Gastroesophageal sphincter (tissue), 4 donors: ENCODE data around the gene MAT2A. TPM values are rescaled to one million over a fixed set of nuclear protein-coding genes. Genes with fewer than 3 reads are reported as not detected.

Experiments
- ATAC-seq: fragments of 150-250 bp; one replicate; pipeline ENCODE4 v1.9.1; 2016; ENCODE audit warnings: mild to moderate bottlenecking, moderate library complexity
- H3K27ac ChIP-seq, 4 donors: fragments of 200-600 bp; sonication (generic) in 3 of 4; 1 replicate in 3 of 4; 2 replicates in 1 of 4; pipeline ENCODE4 v1.5.1; 2016 to 2019
- H3K27me3 ChIP-seq: fragments of 200-600 bp; sonication (generic); one replicate; pipeline ENCODE4 v1.5.1; 2019
- H3K36me3 ChIP-seq, 2 donors: fragments of 200-600 bp; sonication (generic); one replicate each; pipeline ENCODE4 v1.5.1; 2019; ENCODE audit warnings: control low read depth in 1 of 2
- H3K4me1 ChIP-seq, 3 donors: fragments of 200-600 bp; sonication (generic); 1 replicate in 2 of 3; 2 replicates in 1 of 3; pipeline ENCODE4 v1.5.1; 2016 to 2019; ENCODE audit warnings: control low read depth in 2 of 3
- H3K4me3 ChIP-seq, 2 donors: fragments of 200-600 bp; sonication (generic); one replicate each; pipeline ENCODE4 v1.5.1; 2019; ENCODE audit warnings: mild to moderate bottlenecking in 1 of 2, moderate library complexity in 1 of 2
- H3K9me3 ChIP-seq, 3 donors: fragments of 200-600 bp; sonication (generic); one replicate each; pipeline ENCODE4 v1.5.1; 2017 to 2019; ENCODE audit warnings: control low read depth in 2 of 3
- CTCF ChIP-seq, 4 experiments: fragments of 200-600 bp in 2 of 4; fragments of 450-650 bp in 2 of 4; sonication (generic) in 1 of 4; IDR thresholded peaks; one replicate each; pipeline ENCODE4 v1.5.1; 2017 to 2019; ENCODE audit warnings: antibody characterized with exemption in 4 of 4, mild to moderate bottlenecking in 2 of 4, moderate library complexity in 2 of 4
- EP300 ChIP-seq: sonication (generic); formaldehyde crosslinking; IDR thresholded peaks from one replicate; pipeline ENCODE4 v1.6.1; 2017; ENCODE audit warnings: antibody characterized with exemption, mild to moderate bottlenecking
- POLR2A ChIP-seq, 2 donors: fragments of 450-650 bp; IDR thresholded peaks; one replicate each; pipeline ENCODE4 v1.6.1; 2017; ENCODE audit warnings: antibody characterized with exemption in 2 of 2, mild to moderate bottlenecking in 2 of 2, moderate library complexity in 1 of 2
- POLR2AphosphoS5 ChIP-seq: sonication (generic); formaldehyde crosslinking; IDR thresholded peaks from one replicate; pipeline ENCODE4 v1.6.1; 2017; ENCODE audit warnings: antibody characterized with exemption
- WGBS, 2 donors: methylation state at CpG; one replicate each; pipeline ENCODE4 v1.1.5; 2018; ENCODE audit warnings: low coverage in 1 of 2; 5-methylcytosine and 5-hydroxymethylcytosine counted together
- total RNA-seq, 4 donors: library from RNA; depleted of rRNA; stranded (reverse); fragments of >200 nt; gene quantifications; one replicate each; pipeline ENCODE4 v1.1.0, GENCODE V29; 2016

MAT2A gene
- total RNA-seq, 4 donors from 2014 or later: 68.5 to 295 (median 130) TPM

DNA sequence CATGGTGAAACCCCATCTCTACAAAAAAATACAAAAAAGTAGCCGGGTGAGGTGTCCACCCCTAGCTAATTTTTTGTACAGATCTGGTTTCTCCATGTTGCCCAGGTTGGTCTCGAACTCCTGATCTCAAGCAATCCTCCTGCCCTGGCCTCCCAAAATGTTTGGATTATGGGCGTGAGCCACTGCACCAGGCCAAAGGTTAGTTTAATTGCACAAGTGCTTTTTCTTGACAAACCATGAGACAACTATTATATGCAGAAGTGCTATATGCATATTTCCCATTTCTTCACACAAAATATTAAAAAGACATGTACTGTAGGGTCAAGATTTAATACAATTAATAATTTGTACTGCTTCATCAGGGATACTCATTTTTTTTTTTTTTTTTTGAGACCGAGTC is 27.3 kb downstream of the MAT2A start:
- ATAC-seq: no peak
- Histone ChIP-seq H3K36me3 (no peaks in the 10 kb centered on the region), H3K27ac (no peak overlapping the region), H3K4me3 (no peak overlapping the region), H3K27me3 (no peaks in the 10 kb centered on the region), H3K9me3 (no peaks in the 10 kb centered on the region), H3K4me1 (peaks cover 0 to 6% (median 0%) of the 10 kb centered on the region in 3 donors)
- TF ChIP-seq POLR2A (IDR thresholded peaks at IDR 0.05) (no peak), CTCF (IDR thresholded peaks at IDR 0.05) (no peak), EP300 (no peak), POLR2AphosphoS5 (no peak)
- WGBS, 2 donors: 77 to 80% methylated on average over 4 of the region's 4 CpGs

- Histone ChIP-seq H3K4me1 (peaks cover 0 to 44% (median 18%) of the 10 kb centered on the region in 3 donors), H3K4me3 (no peak overlapping the region), H3K27me3 (no peaks in the 10 kb centered on the region), H3K36me3 (no peaks in the 10 kb centered on the region), H3K9me3 (no peaks in the 10 kb centered on the region), H3K27ac (no peak overlapping the region)
- 84 to 88% methylated on average over 6 to 8 of the region's 8 CpGs for WGBS, 2 donors
- ATAC-seq: no peak
- TF ChIP-seq POLR2A (IDR thresholded peaks at IDR 0.05): no peak
- no peak for TF ChIP-seq POLR2AphosphoS5
These were observed 36.8 kb downstream of the MAT2A start for GRCh38 chr2:85575739-85576138.

- Histone ChIP-seq H3K27ac (peak overlapping the region in 2 of 4 donors; percentile 63 to 73), H3K27me3 (no peaks in the 10 kb centered on the region), H3K4me3 (peak overlapping the region in 1 of 2 donors; percentile 38), H3K36me3 (no peaks in the 10 kb centered on the region), H3K4me1 (peaks cover 0 to 44% (median 18%) of the 10 kb centered on the region in 3 donors), H3K9me3 (no peaks in the 10 kb centered on the region)
- no peak for ATAC-seq
- WGBS, 2 donors: 47 to 89% methylated on average over 2 of the region's 3 CpGs
- TF ChIP-seq POLR2A (IDR thresholded peaks at IDR 0.05) (no peak), POLR2AphosphoS5 (no peak), EP300 (no peak), CTCF (IDR thresholded peaks at IDR 0.05) (no peak)
These were observed 38.1 kb downstream of the MAT2A start for GRCh38 chr2:85577063-85577385.

DNA sequence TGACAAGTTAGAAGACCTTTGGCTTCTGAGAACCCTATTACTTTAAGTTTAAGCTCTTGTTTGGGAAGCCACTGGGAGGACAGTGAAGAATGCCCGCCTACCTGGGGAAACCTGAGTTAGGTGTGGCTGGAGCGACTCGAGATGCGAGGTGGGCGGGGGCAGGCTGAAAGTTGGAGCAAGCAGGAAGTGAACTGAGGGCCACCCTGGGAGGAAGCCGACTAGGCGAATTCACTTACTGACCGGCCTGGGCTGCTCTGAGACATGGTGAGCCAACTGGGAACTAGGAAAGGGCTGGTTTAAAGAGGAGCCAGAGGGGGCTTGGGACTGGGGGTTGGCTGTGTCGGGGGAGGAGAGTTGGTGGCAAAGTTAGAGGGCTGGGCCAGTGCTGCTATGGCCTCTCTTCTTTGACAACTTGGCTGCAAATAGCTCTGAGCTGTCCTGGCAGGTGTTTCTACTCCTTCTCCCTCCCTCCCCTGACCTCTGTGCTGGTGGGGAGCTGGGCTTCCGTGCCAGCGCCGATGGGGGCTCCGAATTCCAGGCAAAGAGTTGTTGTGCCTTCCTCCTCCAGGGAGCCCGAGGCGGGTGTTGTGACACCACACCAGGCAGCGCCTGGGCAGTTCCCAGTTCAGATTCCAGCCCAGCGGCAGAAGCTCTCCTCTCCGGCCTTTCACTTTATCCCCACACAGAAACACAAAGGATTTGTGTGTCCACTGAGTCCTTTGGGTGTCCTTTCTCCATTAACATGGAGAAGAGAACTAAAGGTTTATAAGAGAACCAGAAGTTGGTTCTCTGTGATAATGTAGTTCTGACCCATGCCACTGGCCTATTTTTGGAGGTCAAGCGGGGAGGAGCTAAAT is 38.6 kb downstream of the MAT2A start, which contains the start of gene VAMP8:
Gene VAMP8, plus strand, starts transcription at position 201 of the 857 bp plus-strand sequence. Its CDS starts 61 bp downstream, at position 262.
- Histone ChIP-seq H3K27ac (peak within 1 kb of the TSS in 3 of 4 donors; percentile 63 to 73 (median 67)), H3K27me3 (no peaks in the 10 kb centered on the region), H3K4me1 (peaks cover 0 to 44% (median 18%) of the 10 kb centered on the region in 3 donors), H3K4me3 (peak within 1 kb of the TSS in 1 of 2 donors; percentile 38), H3K9me3 (no peaks in the 10 kb centered on the region), H3K36me3 (no peaks in the 10 kb centered on the region)
- TF ChIP-seq POLR2AphosphoS5 (no peak), EP300 (no peak), POLR2A (IDR thresholded peaks at IDR 0.05) (no peak), CTCF (IDR thresholded peaks at IDR 0.05) (no peak)
- WGBS, 2 donors: 46 to 59% methylated on average over 7 to 9 of the region's 19 CpGs
- ATAC-seq: peak; percentile 53

DNA sequence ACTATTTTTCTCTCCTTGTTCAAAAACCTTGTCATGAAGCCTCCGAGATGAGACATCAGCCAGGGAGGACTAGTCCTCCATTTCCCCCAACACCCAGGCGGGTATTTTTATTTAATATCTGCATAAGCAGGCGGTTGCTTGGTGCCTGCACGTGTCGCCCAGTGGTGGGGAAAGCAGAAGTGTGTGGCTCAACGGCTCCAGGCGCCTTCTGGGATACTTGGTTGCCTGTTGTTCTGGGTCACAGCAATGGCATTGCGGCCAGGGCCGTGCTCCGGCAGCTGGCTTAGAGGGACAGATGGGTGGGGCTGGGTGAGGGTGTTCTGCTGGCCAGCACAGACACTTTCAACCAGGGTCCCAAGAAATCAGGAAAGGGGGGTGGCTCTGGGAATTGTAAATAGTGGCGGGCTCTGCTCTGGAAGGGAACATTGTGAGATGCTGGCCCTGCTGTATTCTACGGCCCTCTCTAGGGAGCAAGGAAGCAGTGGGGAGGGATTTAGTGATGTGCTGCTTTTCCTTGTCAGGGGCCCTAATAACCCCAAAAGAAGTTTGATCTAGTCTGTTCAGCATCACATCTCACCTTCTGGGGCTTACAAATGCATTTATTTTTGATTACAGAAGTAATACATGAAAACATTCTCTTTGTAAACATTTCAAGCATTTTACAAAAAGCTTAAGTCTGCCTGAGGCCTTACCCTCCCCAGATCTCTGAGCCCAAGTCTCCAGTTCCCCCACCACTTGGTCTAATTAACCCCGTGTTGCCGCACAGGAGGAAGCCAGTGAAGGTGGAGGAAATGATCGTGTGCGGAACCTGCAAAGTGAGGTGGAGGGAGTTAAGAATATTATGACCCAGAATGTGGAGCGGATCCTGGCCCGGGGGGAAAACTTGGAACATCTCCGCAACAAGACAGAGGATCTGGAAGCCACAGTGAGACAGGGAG is 39.5 kb downstream of the MAT2A start:
- Histone ChIP-seq H3K27me3 (no peaks in the 10 kb centered on the region), H3K36me3 (no peaks in the 10 kb centered on the region), H3K27ac (peak overlapping the region in 3 of 4 donors; percentile 63 to 73 (median 67)), H3K9me3 (no peaks in the 10 kb centered on the region), H3K4me1 (peaks cover 0 to 48% (median 19%) of the 10 kb centered on the region in 3 donors), H3K4me3 (peak overlapping the region in 1 of 2 donors; percentile 38)
- ATAC-seq: peak; percentile 66
- no peak for TF ChIP-seq CTCF (IDR thresholded peaks at IDR 0.05)
- peak in 1 of 2 donors; percentile 11 for TF ChIP-seq POLR2A (IDR thresholded peaks at IDR 0.05)
- TF ChIP-seq EP300: no peak
- peak; percentile 12 for TF ChIP-seq POLR2AphosphoS5
- WGBS, 2 donors: 51 to 56% methylated on average over 4 to 6 of the region's 19 CpGs
